ENCODE measurements around the gene AGPAT1.

DNA sequence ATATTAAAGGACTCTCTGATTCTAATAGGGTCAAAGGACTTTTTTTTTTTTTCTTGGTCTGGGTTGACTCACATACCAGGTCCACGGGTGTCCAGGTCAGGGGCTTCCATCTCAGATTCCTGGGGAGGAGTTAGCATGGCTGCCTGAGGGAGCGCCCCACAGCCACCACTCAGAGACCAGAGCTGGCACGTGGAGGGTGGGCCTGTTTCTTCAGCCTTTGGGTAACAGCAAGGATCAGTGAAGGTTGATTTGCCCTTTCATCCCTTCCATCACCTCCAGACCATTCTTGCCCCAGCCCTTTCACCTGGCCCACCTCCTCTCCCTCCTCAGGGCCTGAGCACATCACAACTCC lies 22.4 kb upstream of the AGPAT1 start:
- TF ChIP-seq, protein P1, sequence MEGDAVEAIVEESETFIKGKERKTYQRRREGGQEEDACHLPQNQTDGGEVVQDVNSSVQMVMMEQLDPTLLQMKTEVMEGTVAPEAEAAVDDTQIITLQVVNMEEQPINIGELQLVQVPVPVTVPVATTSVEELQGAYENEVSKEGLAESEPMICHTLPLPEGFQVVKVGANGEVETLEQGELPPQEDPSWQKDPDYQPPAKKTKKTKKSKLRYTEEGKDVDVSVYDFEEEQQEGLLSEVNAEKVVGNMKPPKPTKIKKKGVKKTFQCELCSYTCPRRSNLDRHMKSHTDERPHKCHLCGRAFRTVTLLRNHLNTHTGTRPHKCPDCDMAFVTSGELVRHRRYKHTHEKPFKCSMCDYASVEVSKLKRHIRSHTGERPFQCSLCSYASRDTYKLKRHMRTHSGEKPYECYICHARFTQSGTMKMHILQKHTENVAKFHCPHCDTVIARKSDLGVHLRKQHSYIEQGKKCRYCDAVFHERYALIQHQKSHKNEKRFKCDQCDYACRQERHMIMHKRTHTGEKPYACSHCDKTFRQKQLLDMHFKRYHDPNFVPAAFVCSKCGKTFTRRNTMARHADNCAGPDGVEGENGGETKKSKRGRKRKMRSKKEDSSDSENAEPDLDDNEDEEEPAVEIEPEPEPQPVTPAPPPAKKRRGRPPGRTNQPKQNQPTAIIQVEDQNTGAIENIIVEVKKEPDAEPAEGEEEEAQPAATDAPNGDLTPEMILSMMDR (conservative IDR thresholded peaks at IDR 0.05; ENCODE audit: low read depth, low read length): no peak
- TF ChIP-seq EZH2 (IDR thresholded peaks at IDR 0.05; ENCODE audit: borderline replicate concordance, low read depth, low read length, poor library complexity, severe bottlenecking): no peak
